HFFc6 (cell line): Measurements from ENCODE around the gene KLHDC8B. TPM values are rescaled to one million over a fixed set of nuclear protein-coding genes. Genes with fewer than 3 reads are reported as not detected.

Experiments
- DNase-seq: peaks from one replicate; pipeline ENCODE4 v3.0.0-alpha.2; 2018
- H3K27ac Mint-ChIP-seq: 2 replicates; pipeline ENCODE4 v1.8.0; 2020; ENCODE audit warnings: mild to moderate bottlenecking, mixed read lengths
- H3K27me3 Mint-ChIP-seq: 2 replicates; pipeline ENCODE4 v1.8.0; 2021; ENCODE audit warnings: mild to moderate bottlenecking, moderate library complexity, mixed read lengths; ENCODE audit not compliant: insufficient read depth
- H3K36me3 Mint-ChIP-seq: 2 replicates; pipeline ENCODE4 v1.8.0; 2021; ENCODE audit warnings: low read depth, mixed read lengths
- H3K4me1 Mint-ChIP-seq: 2 replicates; pipeline ENCODE4 v1.8.0; 2020; ENCODE audit warnings: low read depth, mixed read lengths
- H3K4me3 Mint-ChIP-seq: 2 replicates; pipeline ENCODE4 v1.8.0; 2020; ENCODE audit warnings: mild to moderate bottlenecking, moderate library complexity, mixed read lengths
- H3K9me3 Mint-ChIP-seq: 2 replicates; pipeline ENCODE4 v1.8.0; 2020; ENCODE audit warnings: mild to moderate bottlenecking, mixed read lengths
- long read RNA-seq: library from polyadenylated mRNA; unstranded; transcript quantifications from one replicate; pipeline ENCODE4 v2.0.0, GENCODE V29; 2019
- total RNA-seq, 6 experiments: library from RNA; stranded (reverse); fragmentation: NEBNext Ultra II Directional; extraction: Animal tissue kit (Norgen Biotek cat#: 25700); gene quantifications; 2 replicates in 1 of 6; 3 replicates in 5 of 6; pipeline ENCODE4 v1.2.3, GENCODE V29; 2021
- TF ChIP-seq, protein P1 (sequence below): fragments of 200-600 bp; sonication (generic); IDR thresholded peaks from 2 replicates; pipeline ENCODE4 v1.5.0; 2021; ENCODE audit warnings: antibody characterized with exemption, mild to moderate bottlenecking

The KLHDC8B gene
- total RNA-seq: 10 to 100 TPM; 16.7 to 22.0 (median 19.6) TPM
- long read RNA-seq, transcript KLHDC8B-201 (6 exons, 1,959 nt): major isoform, 21 of 31 reads
- long read RNA-seq, partial matches to known transcripts: 4 of 31 reads
- long read RNA-seq, other reads (novel, unspliced or antisense): 6 of 31 reads

DNA sequence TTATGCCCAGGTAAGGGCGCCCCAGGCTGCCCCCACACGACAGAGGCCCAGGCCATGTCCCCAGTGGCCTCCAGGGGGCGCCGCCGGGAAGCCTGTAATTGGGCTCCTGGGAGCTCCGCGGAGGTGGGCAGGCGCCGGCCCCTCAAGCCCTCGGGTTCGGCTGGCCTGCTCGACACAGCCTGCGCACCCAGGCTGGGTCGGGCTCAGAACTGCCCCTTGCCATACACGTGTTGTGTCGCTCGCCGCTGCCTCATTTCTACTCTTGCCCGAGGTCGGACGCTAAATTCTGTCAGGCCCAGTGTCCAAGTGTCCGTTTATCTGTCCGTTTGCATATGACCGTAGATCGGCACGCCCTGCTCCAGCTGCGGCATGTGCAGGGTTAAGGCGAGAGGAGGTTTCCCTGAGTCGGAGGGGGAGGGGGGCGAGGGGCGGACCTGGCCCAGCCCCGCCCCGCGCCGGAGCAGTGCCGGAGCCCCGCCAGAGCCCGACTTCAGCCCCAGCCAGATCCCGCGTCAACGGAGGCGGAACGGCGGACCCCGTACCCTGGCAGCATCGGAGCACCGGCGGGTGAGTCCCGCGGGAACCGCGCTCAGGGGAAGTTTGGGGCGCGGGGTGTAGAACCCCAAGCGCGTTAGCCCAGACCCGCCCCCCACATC, at the start of gene KLHDC8B:
Gene KLHDC8B, plus strand, starts transcription at position 480 of the 656 bp plus-strand sequence. CDS start 1,172 bp downstream, outside the sequence.
- Mint-ChIP-seq H3K27me3 (peaks cover 2% of the 10 kb centered on the region), H3K27ac (peak within 1 kb of the TSS; percentile 87), H3K4me1 (peaks cover 31% of the 10 kb centered on the region), H3K36me3 (no peaks in the 10 kb centered on the region), H3K9me3 (no peaks in the 10 kb centered on the region), H3K4me3 (peak within 1 kb of the TSS; percentile 91)
- DNase-seq: peak; percentile 73
- TF ChIP-seq, protein P1, sequence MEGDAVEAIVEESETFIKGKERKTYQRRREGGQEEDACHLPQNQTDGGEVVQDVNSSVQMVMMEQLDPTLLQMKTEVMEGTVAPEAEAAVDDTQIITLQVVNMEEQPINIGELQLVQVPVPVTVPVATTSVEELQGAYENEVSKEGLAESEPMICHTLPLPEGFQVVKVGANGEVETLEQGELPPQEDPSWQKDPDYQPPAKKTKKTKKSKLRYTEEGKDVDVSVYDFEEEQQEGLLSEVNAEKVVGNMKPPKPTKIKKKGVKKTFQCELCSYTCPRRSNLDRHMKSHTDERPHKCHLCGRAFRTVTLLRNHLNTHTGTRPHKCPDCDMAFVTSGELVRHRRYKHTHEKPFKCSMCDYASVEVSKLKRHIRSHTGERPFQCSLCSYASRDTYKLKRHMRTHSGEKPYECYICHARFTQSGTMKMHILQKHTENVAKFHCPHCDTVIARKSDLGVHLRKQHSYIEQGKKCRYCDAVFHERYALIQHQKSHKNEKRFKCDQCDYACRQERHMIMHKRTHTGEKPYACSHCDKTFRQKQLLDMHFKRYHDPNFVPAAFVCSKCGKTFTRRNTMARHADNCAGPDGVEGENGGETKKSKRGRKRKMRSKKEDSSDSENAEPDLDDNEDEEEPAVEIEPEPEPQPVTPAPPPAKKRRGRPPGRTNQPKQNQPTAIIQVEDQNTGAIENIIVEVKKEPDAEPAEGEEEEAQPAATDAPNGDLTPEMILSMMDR: peak; percentile 99

DNA sequence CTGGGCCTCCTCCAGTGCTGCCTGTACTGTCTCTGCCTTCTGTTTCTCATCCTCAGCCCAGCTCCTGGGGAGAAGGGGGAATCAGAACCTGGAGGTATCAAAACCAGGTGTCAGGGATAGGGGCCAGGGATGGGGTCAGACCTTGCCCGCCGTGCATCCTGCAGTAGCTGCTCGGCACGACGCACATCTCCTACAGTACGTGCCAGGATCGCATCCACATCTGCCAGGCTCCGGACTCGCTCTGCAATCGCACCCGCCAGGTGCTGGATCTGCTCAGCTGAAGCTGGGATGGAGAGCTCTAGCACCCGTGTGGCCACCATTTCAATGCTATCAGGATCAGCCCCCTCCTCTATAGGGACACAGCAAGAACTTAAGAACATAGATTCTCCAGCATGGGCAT, 49.4 kb upstream of the KLHDC8B start:
- TF ChIP-seq, protein P1: no peak
- peaks cover 13% of the 10 kb centered on the region for H3K4me1 Mint-ChIP-seq
- H3K36me3 Mint-ChIP-seq: peaks cover 11% of the 10 kb centered on the region
- H3K27me3 Mint-ChIP-seq: peaks cover 6% of the 10 kb centered on the region
- H3K4me3 Mint-ChIP-seq: no peak overlapping the region
- H3K27ac Mint-ChIP-seq: peak overlapping the region; percentile 58; the same call in 1 of the 2 replicates
- DNase-seq: no peak
- H3K9me3 Mint-ChIP-seq: no peaks in the 10 kb centered on the region

DNA sequence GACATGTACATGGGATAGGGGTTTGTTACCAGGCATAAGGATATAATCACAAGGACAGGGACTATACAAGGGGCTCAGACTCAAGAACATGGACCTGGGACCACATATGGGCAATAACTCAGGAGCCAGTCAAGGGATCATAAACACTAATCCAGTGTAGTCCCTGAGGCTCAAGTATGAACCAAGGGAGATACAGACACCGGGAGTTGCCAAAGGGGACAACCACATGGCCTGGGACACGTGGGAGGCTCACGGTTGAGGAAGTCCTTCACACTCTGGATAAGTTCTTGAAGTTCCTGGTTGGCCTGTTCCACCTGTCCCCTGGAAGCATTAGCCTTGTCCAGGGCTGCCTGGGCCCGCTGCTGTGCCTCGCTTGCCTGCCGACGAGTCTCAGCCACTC, 48.9 kb upstream of the KLHDC8B start:
- Mint-ChIP-seq H3K27ac (0 out of 2 replicates have a peak overlapping the region, but pooled peaks have one; percentile 58), H3K9me3 (no peaks in the 10 kb centered on the region), H3K4me1 (peaks cover 13% of the 10 kb centered on the region), H3K27me3 (peaks cover 6% of the 10 kb centered on the region), H3K4me3 (no peak overlapping the region), H3K36me3 (peaks cover 11% of the 10 kb centered on the region)
- no peak for DNase-seq
- TF ChIP-seq, protein P1: no peak

DNA sequence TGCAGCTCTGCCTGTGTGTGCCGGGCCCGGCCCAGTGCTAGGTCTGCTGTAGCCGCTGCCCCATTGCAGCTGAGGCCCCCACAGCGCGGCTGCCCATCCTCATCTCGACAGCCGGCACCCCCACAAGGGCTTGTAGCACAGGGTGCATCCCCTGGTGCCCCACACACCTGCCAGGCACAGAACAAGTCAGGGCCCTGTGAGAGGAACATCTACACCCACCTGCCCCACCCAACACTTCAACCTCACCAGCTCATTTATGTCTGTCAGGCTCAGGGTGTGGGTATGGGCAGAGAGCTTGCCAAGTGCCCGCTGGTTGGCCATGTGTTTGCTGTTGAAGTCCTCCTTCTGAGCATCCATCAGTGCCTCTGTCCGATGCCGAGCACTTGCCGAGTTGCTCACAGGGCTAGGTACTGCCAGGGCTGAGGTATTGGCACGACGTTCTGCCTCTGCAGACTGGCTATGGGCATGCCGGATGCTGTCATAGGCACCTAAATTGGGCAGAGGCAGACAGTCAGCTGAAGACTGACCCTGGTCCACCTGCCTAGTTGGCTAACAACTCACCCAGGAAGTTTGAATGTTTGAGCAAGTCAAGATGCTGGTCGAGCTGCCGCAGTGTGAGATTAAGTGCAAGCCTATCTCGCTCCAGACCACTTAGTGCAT, 48.4 kb upstream of the KLHDC8B start:
- no peak for DNase-seq
- H3K36me3 Mint-ChIP-seq: peaks cover 11% of the 10 kb centered on the region
- peaks cover 13% of the 10 kb centered on the region for H3K4me1 Mint-ChIP-seq
- no peaks in the 10 kb centered on the region for H3K9me3 Mint-ChIP-seq
- no peak overlapping the region for H3K4me3 Mint-ChIP-seq
- no peak overlapping the region for H3K27ac Mint-ChIP-seq
- TF ChIP-seq, protein P1: no peak
- H3K27me3 Mint-ChIP-seq: peaks cover 6% of the 10 kb centered on the region

DNA sequence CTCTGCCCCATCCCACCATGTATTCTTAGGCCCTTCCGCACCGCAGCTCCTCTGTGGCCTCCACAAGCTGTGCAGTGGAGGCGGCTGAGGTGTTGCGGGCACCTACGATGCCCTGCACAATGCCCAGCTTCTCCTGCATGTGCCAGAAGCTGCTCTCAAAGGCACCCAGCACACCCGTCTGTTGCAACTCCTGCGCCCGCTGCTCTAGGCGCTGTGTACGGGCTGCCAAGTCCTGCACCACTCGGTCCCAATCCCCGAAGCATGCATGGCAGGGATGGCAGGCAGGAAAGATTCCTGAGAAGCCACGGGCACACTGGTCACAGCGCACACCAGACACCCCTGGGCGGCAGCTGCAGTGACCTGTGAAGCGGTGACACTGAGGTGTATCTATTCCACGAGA, 47.7 kb upstream of the KLHDC8B start:
- H3K27me3 Mint-ChIP-seq: peaks cover 6% of the 10 kb centered on the region
- H3K27ac Mint-ChIP-seq: no peak overlapping the region
- H3K4me3 Mint-ChIP-seq: no peak overlapping the region
- TF ChIP-seq, protein P1: no peak
- no peak for DNase-seq
- peaks cover 11% of the 10 kb centered on the region for H3K36me3 Mint-ChIP-seq
- H3K9me3 Mint-ChIP-seq: no peaks in the 10 kb centered on the region
- H3K4me1 Mint-ChIP-seq: peaks cover 13% of the 10 kb centered on the region
